HepG2 (cell line): ENCODE results near the gene MAP4K3. TPM values are rescaled to one million over a fixed set of nuclear protein-coding genes. Genes with fewer than 3 reads are reported as not detected.

Source experiments
- ATAC-seq: fragments of 200-7000 bp; cut with Tn5 transposase; 3 replicates; pipeline ENCODE4 v1.9.1; 2020; ENCODE audit warnings: mild to moderate bottlenecking, moderate library complexity
- BruUV-seq: library from RNA; stranded (reverse); fragments of 400-500 nt; replicated peaks from 2 replicates; lab custom pipeline; 2021; lab: Mats Ljungman, UMichigan
- CTCF ChIA-PET: fragments of 300-600 bp; formaldehyde crosslinking; extraction: SDS; loops from one replicate; lab custom pipeline; 2021; ENCODE audit warnings: low total read pairs, inconsistent platforms, low intra/inter-chr PET ratio; lab: Yijun Ruan, JAX
- POLR2A ChIA-PET: fragments of 350-600 bp; sonication (Branson Sonifier 250); formaldehyde crosslinking; loops from one replicate; lab custom pipeline; 2020; ENCODE audit warnings: antibody characterized with exemption, inconsistent platforms; lab: Yijun Ruan, JAX
- DNase-seq: peaks from one replicate; pipeline ENCODE4 v3.0.0-alpha.2; 2015; ENCODE audit warnings: low spot score
- FAIRE-seq: peaks from 3 replicates; lab custom pipeline; 2011; peaks lifted over from hg19 to GRCh38; lab: Jason Lieb, UNC
- H2AFZ ChIP-seq: one replicate; pipeline ENCODE4 v1.6.1; 2011; ENCODE audit warnings: low read length, inconsistent platforms
- H3K27ac ChIP-seq: fragments of 300-600 bp; 3 replicates; pipeline ENCODE4 v1.8.0; 2011; ENCODE audit warnings: mixed run types, mild to moderate bottlenecking, mixed read lengths, low read length, inconsistent platforms; ENCODE audit not compliant: insufficient read depth; ENCODE audit errors: extremely low read length
- H3K27me3 ChIP-seq, 2 experiments: fragments of 200-600 bp in 1 of 2; 2 replicates in 1 of 2; 3 replicates in 1 of 2; pipeline versions ENCODE4 v1.6.0 to v1.8.0; 2011; ENCODE audit warnings: low read length in 2 of 2, mild to moderate bottlenecking in 2 of 2, moderate library complexity in 2 of 2, inconsistent platforms in 1 of 2; ENCODE audit not compliant: insufficient read depth in 2 of 2, control insufficient read depth in 1 of 2
- H3K36me3 ChIP-seq, 2 experiments: fragments of 200-600 bp in 1 of 2; replicated peaks in 1 of 2; 2 replicates in 1 of 2; 3 replicates in 1 of 2; pipeline versions ENCODE4 v1.5.1 to v1.8.0; 2011; ENCODE audit warnings: low read length in 2 of 2, inconsistent platforms in 1 of 2; ENCODE audit not compliant: insufficient read depth in 2 of 2, control insufficient read depth in 1 of 2
- H3K4me1 ChIP-seq: 2 replicates; pipeline ENCODE4 v1.5.1; 2012; ENCODE audit warnings: low read length, inconsistent platforms; ENCODE audit not compliant: insufficient read depth
- H3K4me2 ChIP-seq: 2 replicates; pipeline ENCODE4 v1.6.0; 2011; ENCODE audit warnings: low read depth, low read length, inconsistent platforms
- H3K4me3 ChIP-seq, 3 experiments: fragments of 200-600 bp in 1 of 3; sonication (generic), shearing (Covaris generic) in 1 of 3; replicated peaks in 1 of 3; 2 replicates each; pipeline ENCODE4 v1.5.1; 2011 to 2016; ENCODE audit warnings: low read length in 3 of 3, inconsistent platforms in 2 of 3, low read depth in 2 of 3, mild to moderate bottlenecking in 2 of 3, control low read depth in 1 of 3, mixed read lengths in 1 of 3; ENCODE audit not compliant: insufficient read depth in 1 of 3
- H3K79me2 ChIP-seq: one replicate; pipeline ENCODE4 v1.6.1; 2011; ENCODE audit warnings: low read length, inconsistent platforms; ENCODE audit not compliant: insufficient read depth
- H3K9ac ChIP-seq: 2 replicates; pipeline ENCODE4 v1.6.0; 2011; ENCODE audit warnings: mild to moderate bottlenecking, low read depth, low read length, inconsistent platforms; ENCODE audit not compliant: insufficient read depth
- H3K9me3 ChIP-seq: 2 replicates; pipeline ENCODE4 v1.5.1; 2012; ENCODE audit warnings: mild to moderate bottlenecking, low read length
- H4K20me1 ChIP-seq: 2 replicates; pipeline ENCODE4 v1.6.0; 2011; ENCODE audit warnings: inconsistent platforms, mild to moderate bottlenecking, low read length, moderate library complexity; ENCODE audit not compliant: insufficient read depth
- AHR ChIP-seq: IDR thresholded peaks from 2 replicates; pipeline ENCODE4 v1.6.1; 2018; ENCODE audit warnings: missing genetic modification reagents, missing compliant biosample characterization
- ESRRA ChIP-seq: sonication (generic); formaldehyde crosslinking; IDR thresholded peaks from 2 replicates; pipeline ENCODE4 v1.5.1; 2020; ENCODE audit warnings: mild to moderate bottlenecking, low read depth, missing genetic modification reagents
- FOXC1 ChIP-seq: sonication (generic); formaldehyde crosslinking; IDR thresholded peaks from 2 replicates; pipeline ENCODE4 v1.8.0; 2022; ENCODE audit warnings: mild to moderate bottlenecking, missing genetic modification reagents, borderline replicate concordance
- JUN ChIP-seq: sonication (generic); formaldehyde crosslinking; IDR thresholded peaks from 2 replicates; pipeline ENCODE4 v1.4.0; 2020; ENCODE audit warnings: mild to moderate bottlenecking, missing genetic modification reagents
- NFKB2 ChIP-seq: sonication (generic); formaldehyde crosslinking; IDR thresholded peaks from 2 replicates; pipeline ENCODE4 v1.4.0; 2020; ENCODE audit warnings: missing genetic modification reagents, borderline replicate concordance
- RFX5 ChIP-seq: IDR thresholded peaks from 2 replicates; pipeline ENCODE4 v1.6.1; 2011; ENCODE audit warnings: low read depth, low read length, improper control_type of control experiment
- SRF ChIP-seq: IDR thresholded peaks from 2 replicates; pipeline ENCODE4 v1.6.1; 2011; ENCODE audit warnings: mild to moderate bottlenecking, low read depth, low read length, moderate library complexity
- TBP ChIP-seq: sonication (generic); formaldehyde crosslinking; IDR thresholded peaks from 2 replicates; pipeline ENCODE4 v1.5.0; 2020; ENCODE audit warnings: missing genetic modification reagents
- ZNF329 ChIP-seq: sonication (generic); formaldehyde crosslinking; IDR thresholded peaks from 2 replicates; pipeline ENCODE4 v1.9.0; 2021; ENCODE audit warnings: low read depth, mild to moderate bottlenecking, missing genetic modification reagents
- ZNF577 ChIP-seq: sonication (generic); formaldehyde crosslinking; IDR thresholded peaks from 2 replicates; pipeline ENCODE4 v1.4.0; 2020; ENCODE audit warnings: mild to moderate bottlenecking, low read depth, missing genetic modification reagents, borderline replicate concordance
- WGBS: methylation state at CpG from one replicate; pipeline ENCODE4 v1.1.6; 2017; ENCODE audit warnings: low lambda C conversion rate; 5-methylcytosine and 5-hydroxymethylcytosine counted together
- in situ Hi-C: cut with HindIII; loops from 2 replicates; pipeline ENCODE4 v1.10.0; 2017; ENCODE audit warnings: low pct_unique_long_range_greater_than_20kb; ENCODE audit not compliant: extremely low pct_ligation_motif_present
- intact Hi-C: fragments of 100-400 bp; cut with micrococcal nuclease; formaldehyde crosslinking; loops from one replicate; pipeline ENCODE4 v1.10.0; 2022; ENCODE audit not compliant: unreplicated experiment
- polyA plus RNA-seq, 8 experiments: library from polyadenylated mRNA; depleted of rRNA in 3 of 8; stranded (reverse) in 7 of 8; unstranded in 1 of 8; fragments of >200 nt; fragmentation: Illumina TruSeq in 4 of 8; extraction: Trizol in 4 of 8; gene quantifications; 2 replicates each; pipeline versions ENCODE4 v1.2.1 to v1.2.3, GENCODE V29; 2011 to 2016; ENCODE audit warnings: low read depth in 4 of 8, missing spikeins in 1 of 8, mixed read lengths in 1 of 8; ENCODE audit not compliant: insufficient read depth in 1 of 8
- total RNA-seq, 5 experiments: library from RNA; depleted of rRNA; stranded (reverse); fragments of >200 nt; fragmentation: Illumina TruSeq; extraction: Trizol; gene quantifications; 2 replicates each; pipeline ENCODE4 v1.2.3, GENCODE V29; 2016; ENCODE audit warnings: low read depth in 1 of 5
- TF ChIP-seq, protein P1 (sequence below): sonication (generic); formaldehyde crosslinking; IDR thresholded peaks from 2 replicates; pipeline ENCODE4 v1.4.0; 2020; ENCODE audit warnings: mild to moderate bottlenecking, missing genetic modification reagents
- TF ChIP-seq, protein P2 (sequence below): sonication (generic); formaldehyde crosslinking; IDR thresholded peaks from 2 replicates; pipeline ENCODE4 v1.8.0; 2022; ENCODE audit warnings: mild to moderate bottlenecking, missing genetic modification reagents, borderline replicate concordance
- TF ChIP-seq, protein P3 (sequence below): sonication (generic); formaldehyde crosslinking; IDR thresholded peaks from 2 replicates; pipeline ENCODE4 v1.8.1; 2023; ENCODE audit warnings: missing genetic modification reagents, inconsistent platforms, borderline replicate concordance
- TF ChIP-seq, protein P4 (sequence below): sonication (generic); formaldehyde crosslinking; IDR thresholded peaks from 2 replicates; pipeline ENCODE4 v1.4.0; 2020; ENCODE audit warnings: missing genetic modification reagents
- TF ChIP-seq, protein P5 (sequence below): IDR thresholded peaks from 2 replicates; pipeline ENCODE4 v1.6.1; 2016; ENCODE audit warnings: low read depth, borderline replicate concordance
- TF ChIP-seq, protein P6 (sequence below): sonication (generic); formaldehyde crosslinking; IDR thresholded peaks from 2 replicates; pipeline ENCODE4 v1.5.0; 2020; ENCODE audit warnings: missing genetic modification reagents
- TF ChIP-seq, protein P7 (sequence below): sonication (generic); formaldehyde crosslinking; IDR thresholded peaks from 2 replicates; pipeline ENCODE4 v1.8.0; 2022; ENCODE audit warnings: missing genetic modification reagents, low read depth, mild to moderate bottlenecking, borderline replicate concordance

The MAP4K3 gene
- total and polyA plus RNA-seq, 2 of the 13 experiments (the other 11 are each of a cell fraction or from before 2014, with no cell fraction given): 45.9 to 53.2 TPM

DNA sequence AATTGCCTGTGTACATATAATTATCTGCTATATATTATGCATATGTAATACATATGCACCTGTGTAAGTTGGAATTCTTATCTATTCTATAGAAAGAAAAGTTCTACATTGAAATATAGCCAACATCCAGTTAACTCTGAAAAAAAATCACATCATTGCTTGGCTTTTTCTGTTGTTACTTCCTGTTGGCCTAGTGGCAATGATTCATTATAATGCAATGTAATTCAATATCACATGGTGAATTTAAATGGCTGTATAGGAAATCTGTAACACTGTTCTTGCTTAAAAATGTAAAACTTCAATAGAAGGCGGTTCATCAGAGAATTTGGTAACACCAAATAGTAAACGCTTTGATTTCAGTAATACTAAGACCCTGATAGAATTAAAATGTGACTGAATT is 44.5 kb upstream of the MAP4K3 start:
- in situ Hi-C loops: no loop called here
- H3K36me3 ChIP-seq: peaks cover 3 to 10% of the 10 kb centered on the region in 2 experiments; a peak in 2 of 5 replicates
- no peak for FAIRE-seq
- no peaks in the 10 kb centered on the region for H3K79me2 ChIP-seq
- H3K9ac ChIP-seq: no peak overlapping the region
- ChIA-PET POLR2A (no interaction called here), CTCF (no interaction called here)
- BruUV-seq: no TSS peak
- H3K27me3 ChIP-seq: no peaks in the 10 kb centered on the region
- intact Hi-C loops: loop anchor here (2.0 kb wide), 1 partner anchor 13 kb away; no protein-coding TSS in a partner anchor
- H2AFZ ChIP-seq: no peak overlapping the region
- no peaks in the 10 kb centered on the region for H3K9me3 ChIP-seq
- WGBS: 98% methylated on average over 2 of the region's 2 CpGs
- no peak overlapping the region for H3K4me3 ChIP-seq
- no peak for ATAC-seq
- no peaks in the 10 kb centered on the region for H4K20me1 ChIP-seq
- H3K4me1 ChIP-seq: no peaks in the 10 kb centered on the region
- DNase-seq: no peak
- no peak overlapping the region for H3K4me2 ChIP-seq
- no peak overlapping the region for H3K27ac ChIP-seq
- TF ChIP-seq RFX5: no peak
- TF ChIP-seq, protein P1, sequence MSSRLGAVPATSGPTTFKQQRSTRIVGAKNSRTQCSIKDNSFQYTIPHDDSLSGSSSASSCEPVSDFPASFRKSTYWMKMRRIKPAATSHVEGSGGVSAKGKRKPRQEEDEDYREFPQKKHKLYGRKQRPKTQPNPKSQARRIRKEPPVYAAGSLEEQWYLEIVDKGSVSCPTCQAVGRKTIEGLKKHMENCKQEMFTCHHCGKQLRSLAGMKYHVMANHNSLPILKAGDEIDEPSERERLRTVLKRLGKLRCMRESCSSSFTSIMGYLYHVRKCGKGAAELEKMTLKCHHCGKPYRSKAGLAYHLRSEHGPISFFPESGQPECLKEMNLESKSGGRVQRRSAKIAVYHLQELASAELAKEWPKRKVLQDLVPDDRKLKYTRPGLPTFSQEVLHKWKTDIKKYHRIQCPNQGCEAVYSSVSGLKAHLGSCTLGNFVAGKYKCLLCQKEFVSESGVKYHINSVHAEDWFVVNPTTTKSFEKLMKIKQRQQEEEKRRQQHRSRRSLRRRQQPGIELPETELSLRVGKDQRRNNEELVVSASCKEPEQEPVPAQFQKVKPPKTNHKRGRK (CRISPR knock-in tag): no peak
- TF ChIP-seq SRF: no peak
- TF ChIP-seq, protein P2, sequence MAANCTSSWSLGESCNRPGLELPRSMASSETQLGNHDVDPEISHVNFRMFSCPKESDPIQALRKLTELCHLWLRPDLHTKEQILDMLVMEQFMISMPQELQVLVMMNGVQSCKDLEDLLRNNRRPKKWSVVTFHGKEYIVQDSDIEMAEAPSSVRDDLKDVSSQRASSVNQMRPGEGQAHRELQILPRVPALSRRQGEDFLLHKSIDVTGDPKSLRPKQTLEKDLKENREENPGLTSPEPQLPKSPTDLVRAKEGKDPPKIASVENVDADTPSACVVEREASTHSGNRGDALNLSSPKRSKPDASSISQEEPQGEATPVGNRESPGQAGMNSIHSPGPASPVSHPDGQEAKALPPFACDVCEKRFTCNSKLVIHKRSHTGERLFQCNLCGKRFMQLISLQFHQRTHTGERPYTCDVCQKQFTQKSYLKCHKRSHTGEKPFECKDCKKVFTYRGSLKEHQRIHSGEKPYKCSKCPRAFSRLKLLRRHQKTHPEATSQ: no peak
- TF ChIP-seq NFKB2 (CRISPR knock-in tag): no peak
- no peak for TF ChIP-seq ESRRA
- TF ChIP-seq, protein P3, sequence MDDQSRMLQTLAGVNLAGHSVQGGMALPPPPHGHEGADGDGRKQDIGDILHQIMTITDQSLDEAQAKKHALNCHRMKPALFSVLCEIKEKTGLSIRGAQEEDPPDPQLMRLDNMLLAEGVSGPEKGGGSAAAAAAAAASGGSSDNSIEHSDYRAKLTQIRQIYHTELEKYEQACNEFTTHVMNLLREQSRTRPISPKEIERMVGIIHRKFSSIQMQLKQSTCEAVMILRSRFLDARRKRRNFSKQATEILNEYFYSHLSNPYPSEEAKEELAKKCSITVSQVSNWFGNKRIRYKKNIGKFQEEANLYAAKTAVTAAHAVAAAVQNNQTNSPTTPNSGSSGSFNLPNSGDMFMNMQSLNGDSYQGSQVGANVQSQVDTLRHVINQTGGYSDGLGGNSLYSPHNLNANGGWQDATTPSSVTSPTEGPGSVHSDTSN (CRISPR knock-in tag): no peak
- no peak for TF ChIP-seq ZNF577 (CRISPR knock-in tag)
- no peak for TF ChIP-seq ZNF329
- TF ChIP-seq, protein P4, sequence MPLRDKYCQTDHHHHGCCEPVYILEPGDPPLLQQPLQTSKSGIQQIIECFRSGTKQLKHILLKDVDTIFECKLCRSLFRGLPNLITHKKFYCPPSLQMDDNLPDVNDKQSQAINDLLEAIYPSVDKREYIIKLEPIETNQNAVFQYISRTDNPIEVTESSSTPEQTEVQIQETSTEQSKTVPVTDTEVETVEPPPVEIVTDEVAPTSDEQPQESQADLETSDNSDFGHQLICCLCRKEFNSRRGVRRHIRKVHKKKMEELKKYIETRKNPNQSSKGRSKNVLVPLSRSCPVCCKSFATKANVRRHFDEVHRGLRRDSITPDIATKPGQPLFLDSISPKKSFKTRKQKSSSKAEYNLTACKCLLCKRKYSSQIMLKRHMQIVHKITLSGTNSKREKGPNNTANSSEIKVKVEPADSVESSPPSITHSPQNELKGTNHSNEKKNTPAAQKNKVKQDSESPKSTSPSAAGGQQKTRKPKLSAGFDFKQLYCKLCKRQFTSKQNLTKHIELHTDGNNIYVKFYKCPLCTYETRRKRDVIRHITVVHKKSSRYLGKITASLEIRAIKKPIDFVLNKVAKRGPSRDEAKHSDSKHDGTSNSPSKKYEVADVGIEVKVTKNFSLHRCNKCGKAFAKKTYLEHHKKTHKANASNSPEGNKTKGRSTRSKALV (CRISPR knock-in tag): no peak
- TF ChIP-seq, protein P5, sequence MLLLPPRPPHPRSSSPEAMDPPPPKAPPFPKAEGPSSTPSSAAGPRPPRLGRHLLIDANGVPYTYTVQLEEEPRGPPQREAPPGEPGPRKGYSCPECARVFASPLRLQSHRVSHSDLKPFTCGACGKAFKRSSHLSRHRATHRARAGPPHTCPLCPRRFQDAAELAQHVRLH: no peak
- no peak for TF ChIP-seq AHR (CRISPR knock-in tag)
- TF ChIP-seq TBP (CRISPR knock-in tag): no peak
- TF ChIP-seq, protein P6, sequence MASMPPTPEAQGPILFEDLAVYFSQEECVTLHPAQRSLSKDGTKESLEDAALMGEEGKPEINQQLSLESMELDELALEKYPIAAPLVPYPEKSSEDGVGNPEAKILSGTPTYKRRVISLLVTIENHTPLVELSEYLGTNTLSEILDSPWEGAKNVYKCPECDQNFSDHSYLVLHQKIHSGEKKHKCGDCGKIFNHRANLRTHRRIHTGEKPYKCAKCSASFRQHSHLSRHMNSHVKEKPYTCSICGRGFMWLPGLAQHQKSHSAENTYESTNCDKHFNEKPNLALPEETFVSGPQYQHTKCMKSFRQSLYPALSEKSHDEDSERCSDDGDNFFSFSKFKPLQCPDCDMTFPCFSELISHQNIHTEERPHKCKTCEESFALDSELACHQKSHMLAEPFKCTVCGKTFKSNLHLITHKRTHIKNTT (CRISPR knock-in tag): no peak
- TF ChIP-seq JUN: no peak
- TF ChIP-seq, protein P7, sequence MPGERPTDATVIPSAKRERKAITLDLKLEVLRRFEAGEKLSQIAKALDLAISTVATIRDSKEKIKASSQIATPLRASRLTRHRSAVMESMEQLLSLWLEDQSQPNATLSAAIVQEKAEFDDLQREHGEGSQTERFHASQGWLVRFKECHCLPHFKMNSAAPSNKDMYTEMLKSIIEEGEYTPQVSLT (CRISPR knock-in tag): no peak
- TF ChIP-seq FOXC1 (CRISPR knock-in tag): no peak
